ENCODE measurements around the gene ZFYVE19. TPM values are rescaled to one million over a fixed set of nuclear protein-coding genes. Genes with fewer than 3 reads are reported as not detected.

ZFYVE19 gene
- total and polyA plus RNA-seq, 2 of the 4 experiments (the other 2 are of a cell fraction) = 22.6 to 29.6 TPM

GRCh38 chr15:40768521-40769273 lies 38.2 kb upstream of the ZFYVE19 start:
- dilution Hi-C loops (cut with HindIII; ENCODE audit: low sequenced_read_pairs, unreplicated experiment) = no loop called here
- H4K20me1 ChIP-seq (ENCODE audit: insufficient read depth, low read length) = peaks cover 9% of the 10 kb centered on the region; the same call in 1 of the 2 replicates
- CTCF ChIA-PET = no interaction called here
- no TSS peak for BruUV-seq (replicated peaks)
- H3K36me3 ChIP-seq (ENCODE audit: control insufficient read depth, insufficient read depth, low read length) = peaks cover 26% of the 10 kb centered on the region
- no peak for TF ChIP-seq CTCF (conservative IDR thresholded peaks at IDR 0.05; ENCODE audit: low read depth, low read length)
- no peak for TF ChIP-seq CHD1 (IDR thresholded peaks at IDR 0.05; ENCODE audit: low read depth, low read length)
- no peak for TF ChIP-seq CEBPB (IDR thresholded peaks at IDR 0.05; ENCODE audit: low read depth, low read length)
- no peak for TF ChIP-seq RAD21 (IDR thresholded peaks at IDR 0.05; ENCODE audit: low read length)
- TF ChIP-seq POLR2A (IDR thresholded peaks at IDR 0.05; ENCODE audit: low read depth, low read length) = no peak
- no peak for TF ChIP-seq MAZ (IDR thresholded peaks at IDR 0.05; ENCODE audit: borderline replicate concordance, low read depth, low read length)
- H3K56ac ChIP-seq (ENCODE audit: extremely low read depth, insufficient read depth, low read length) = no peak overlapping the region
- H2BK15ac ChIP-seq (ENCODE audit: low read depth, low read length) = no peak overlapping the region
- POLR2A ChIA-PET (ENCODE audit: unreplicated experiment) = no interaction called here
- H2BK5ac ChIP-seq (ENCODE audit: low read depth, low read length, poor library complexity, severe bottlenecking) = no peak overlapping the region
- H4K91ac ChIP-seq (ENCODE audit: insufficient read depth, low read depth, low read length) = no peak overlapping the region
- 94% methylated on average over 3 of the region's 21 CpGs; no CpG with 5 or more reads in 1 of the 2 experiments for WGBS, 2 experiments (ENCODE audit: extremely low coverage in 2 of 2, insufficient read length in 1 of 2)
- ATAC-seq (ENCODE audit: low read depth) (no peak), DNase-seq (no peak)
- no peak overlapping the region for H3K14ac ChIP-seq (replicated peaks; ENCODE audit: low read depth, low read length)
- H3K18ac ChIP-seq (ENCODE audit: low read depth, low read length) = no peak overlapping the region
- H3K27me3 ChIP-seq (ENCODE audit: control insufficient read depth, insufficient read depth, low read length) = no peaks in the 10 kb centered on the region
- H2BK120ac ChIP-seq (ENCODE audit: low read depth, low read length) = no peak overlapping the region
- H3K9me1 ChIP-seq (ENCODE audit: insufficient read depth, low read length) = peaks cover 12% of the 10 kb centered on the region
- intact Hi-C loops (cut with micrococcal nuclease) = no loop called here
- H2AFZ ChIP-seq (replicated peaks; ENCODE audit: low read length, poor library complexity) = no peak overlapping the region
- H3K4ac ChIP-seq (ENCODE audit: low read depth, low read length) = no peak overlapping the region
- H3K27ac ChIP-seq (ENCODE audit: insufficient read depth, low read length) = no peak overlapping the region
- no peaks in the 10 kb centered on the region; a peak in 1 of 4 replicates for H3K79me1 ChIP-seq (ENCODE audit: low read depth in 1 of 2, low read length in 2 of 2)
- H2AK5ac ChIP-seq (ENCODE audit: low read depth, low read length) = no peak overlapping the region
- H4K5ac ChIP-seq (ENCODE audit: low read depth, low read length) = no peak overlapping the region
- no peak overlapping the region for H2BK20ac ChIP-seq (ENCODE audit: low read depth, low read length)
- H2AK9ac ChIP-seq (replicated peaks; ENCODE audit: low read depth, low read length, poor library complexity) = no peak overlapping the region
- in situ Hi-C loops (cut with MboI; ENCODE audit: low sequenced_read_pairs) = no loop called here
- no peak overlapping the region for H3K9ac ChIP-seq (ENCODE audit: low read depth, low read length)
- no peak overlapping the region for H3K4me2 ChIP-seq (ENCODE audit: low read depth, low read length)
- no peaks in the 10 kb centered on the region for H3K9me3 ChIP-seq (ENCODE audit: control insufficient read depth, insufficient read depth, low read length)
- H4K8ac ChIP-seq (ENCODE audit: low read depth in 2 of 2, low read length in 2 of 2) = no peak overlapping the region
- peaks cover 20% of the 10 kb centered on the region for H3K4me1 ChIP-seq (ENCODE audit: control insufficient read depth, insufficient read depth, low read length)
- H3K23ac ChIP-seq (ENCODE audit: low read depth, low read length) = no peak overlapping the region; the same call in 1 of the 2 replicates
- H3K4me3 ChIP-seq (ENCODE audit: insufficient read depth, low read depth, low read length) = no peak overlapping the region
